GM19043 (cell line): ENCODE measurements around the gene CACNG4.
"Not testable (repeated sequence)": the region's sequence is repeated elsewhere in the genome, so short reads cannot be mapped to it uniquely, and the experiment has no call there.

Experiments used
- ATAC-seq: cut with Tn5 transposase; IDR thresholded peaks from one replicate; pipeline ENCODE4 v1.9.1; 2021; ENCODE audit warnings: low read depth; ENCODE audit not compliant: unreplicated experiment

CACNG4 gene

DNA sequence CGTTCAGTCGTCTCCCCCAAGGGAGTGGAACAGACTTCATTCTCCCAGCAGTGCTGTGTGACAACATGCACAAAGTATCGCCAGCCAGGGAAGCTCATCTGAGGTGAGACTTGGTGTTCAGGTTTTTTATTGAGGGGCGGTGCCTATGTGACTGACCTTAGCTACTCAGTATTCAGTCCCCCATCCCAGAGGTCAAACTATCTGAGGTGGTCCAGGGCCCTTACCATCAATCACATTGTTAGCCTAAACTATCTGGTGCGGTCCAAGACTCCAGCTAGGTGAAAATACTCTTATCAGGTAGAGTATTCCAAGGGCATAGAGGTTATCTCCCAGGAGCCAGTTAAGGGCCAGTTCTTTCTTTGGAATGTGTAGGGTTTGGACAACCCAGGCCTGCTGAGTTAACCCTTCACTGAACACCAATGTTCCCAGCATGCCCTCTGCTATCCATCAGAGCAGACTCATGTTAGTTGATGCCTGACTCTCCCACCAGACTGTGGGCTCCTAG lies 74.4 kb downstream of the CACNG4 start:
- ATAC-seq, result no peak

GRCh38 chr17:67040652-67041051 lies 76.1 kb downstream of the CACNG4 start:
- ATAC-seq, result no peak

DNA sequence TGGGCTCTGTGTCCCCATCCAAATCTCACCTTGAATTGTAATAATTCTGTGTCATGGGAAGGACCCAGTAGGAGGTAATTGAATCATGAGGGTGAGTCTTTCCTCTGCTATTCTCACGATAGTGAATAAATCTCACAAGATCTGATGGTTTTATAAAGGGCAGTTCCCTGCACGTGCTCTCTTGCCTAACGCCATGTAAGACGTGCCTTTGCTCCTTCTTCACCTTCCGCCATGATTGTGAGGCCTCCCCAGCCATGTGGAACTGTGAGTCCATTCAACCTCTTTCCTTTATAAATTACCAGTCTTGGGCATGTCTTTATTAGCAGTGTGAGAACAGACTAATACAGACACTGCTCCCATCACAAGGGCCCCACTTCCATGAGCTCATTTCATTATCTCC lies 76.6 kb downstream of the CACNG4 start:
- ATAC-seq, result not testable (repeated sequence)

GRCh38 chr17:67041531-67041930 lies 77.0 kb downstream of the CACNG4 start:
- no peak for ATAC-seq

- ATAC-seq, result no peak
Measured at GRCh38 chr17:67041941-67042899, 77.7 kb downstream of the CACNG4 start.

DNA sequence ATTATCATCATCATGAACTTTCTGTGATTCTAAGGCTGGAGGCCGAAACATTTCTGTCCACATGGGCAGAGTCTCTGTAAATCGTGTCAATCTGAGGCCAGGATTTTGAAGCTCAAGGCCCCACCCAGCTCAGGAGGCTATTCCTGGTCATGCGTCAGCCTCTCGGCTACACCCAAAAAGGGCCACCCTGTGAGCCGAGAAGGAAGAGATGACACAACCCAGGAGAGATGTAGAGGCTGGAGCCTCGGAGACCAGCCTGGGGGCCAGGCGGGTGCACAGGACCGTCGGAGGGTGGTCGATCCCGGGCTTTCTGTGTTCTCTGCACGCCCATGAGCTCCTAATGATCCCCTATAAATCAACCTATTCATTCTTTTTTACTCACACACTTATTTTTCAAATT lies 78.8 kb downstream of the CACNG4 start:
- no peak for ATAC-seq

- no peak for ATAC-seq
Measured at GRCh38 chr17:67044016-67044772, 79.7 kb downstream of the CACNG4 start, which contains the start of gene CACNG1. TSS of gene CACNG1 (plus strand) at chr17:67044554. CDS start at chr17:67044661, 107 bp downstream.

DNA sequence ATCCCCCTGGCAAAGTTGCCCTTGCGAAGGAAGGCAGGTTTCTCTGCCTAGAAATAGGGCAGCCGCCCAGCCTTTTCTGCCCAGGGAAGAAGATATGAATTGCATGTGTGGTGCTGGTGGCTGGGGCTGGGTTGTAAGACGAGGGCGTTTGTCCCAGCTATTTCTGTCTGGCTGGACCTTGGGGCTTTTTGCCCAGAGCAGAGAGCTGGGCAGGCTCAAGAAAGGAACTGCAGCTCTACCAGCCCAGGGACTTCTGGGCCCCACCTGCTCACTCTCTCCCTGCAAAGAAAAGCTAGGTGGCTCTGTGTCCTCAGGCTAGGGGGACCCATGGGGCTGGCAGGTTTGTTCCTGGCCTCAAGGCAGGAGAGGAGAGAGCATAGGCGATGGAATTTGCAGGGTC lies 80.4 kb downstream of the CACNG4 start:
- no peak for ATAC-seq

GRCh38 chr17:67046398-67046797 lies 81.9 kb downstream of the CACNG4 start:
- no peak for ATAC-seq

DNA sequence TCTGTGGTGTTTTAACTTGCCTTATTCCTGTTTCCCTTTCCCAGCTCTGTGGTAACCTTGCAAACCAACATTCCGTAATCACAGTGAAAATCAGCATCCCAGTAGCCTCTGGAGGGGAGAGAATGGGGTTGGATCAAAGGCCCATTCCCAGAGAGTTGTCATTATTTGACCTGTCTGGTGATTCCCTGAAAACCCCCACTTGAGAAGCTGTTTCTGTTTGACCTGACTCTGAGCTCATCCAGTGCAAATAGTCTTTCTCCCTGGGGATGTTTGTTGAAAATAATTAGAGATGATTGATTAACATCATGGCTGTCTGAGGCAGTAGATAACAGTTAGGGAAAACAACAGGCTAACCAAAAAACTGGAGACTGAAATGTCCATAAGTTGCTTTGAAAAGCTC lies 82.9 kb downstream of the CACNG4 start:
- no peak for ATAC-seq

DNA sequence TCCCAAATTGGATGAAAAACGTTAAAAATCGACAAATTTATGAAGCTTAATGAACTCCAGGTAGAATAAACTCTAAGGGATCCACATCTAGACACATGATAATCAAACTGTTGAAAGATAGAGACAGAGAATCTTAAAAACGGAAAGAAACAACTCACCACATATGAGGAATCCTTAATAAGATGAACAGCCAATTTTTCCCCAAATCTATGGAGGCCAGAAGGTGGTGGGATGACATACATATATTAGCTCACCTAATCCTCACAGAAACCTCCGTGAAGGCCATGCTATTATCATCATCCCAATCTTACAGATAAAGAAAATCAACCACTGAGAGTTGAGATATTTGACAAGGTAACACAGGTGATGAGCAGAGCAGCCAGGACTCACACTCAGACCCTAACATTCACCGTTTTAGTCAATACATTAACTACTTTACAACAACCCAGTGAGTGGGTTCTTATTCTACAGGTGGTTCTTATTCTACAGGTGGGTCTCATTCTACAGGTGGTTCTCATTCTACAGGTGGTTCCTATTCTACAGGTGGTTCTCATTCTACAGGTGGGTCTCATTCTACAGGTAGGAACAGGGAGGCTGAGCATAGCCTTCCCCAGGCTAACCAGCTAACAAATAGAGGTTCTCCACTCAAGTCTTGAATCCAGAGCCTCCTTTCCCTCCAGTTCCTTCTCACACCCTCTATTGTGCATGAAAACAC lies 84.7 kb downstream of the CACNG4 start:
- ATAC-seq, result no peak

- ATAC-seq, result no peak
Measured at GRCh38 chr17:67050066-67050465, 85.6 kb downstream of the CACNG4 start.

DNA sequence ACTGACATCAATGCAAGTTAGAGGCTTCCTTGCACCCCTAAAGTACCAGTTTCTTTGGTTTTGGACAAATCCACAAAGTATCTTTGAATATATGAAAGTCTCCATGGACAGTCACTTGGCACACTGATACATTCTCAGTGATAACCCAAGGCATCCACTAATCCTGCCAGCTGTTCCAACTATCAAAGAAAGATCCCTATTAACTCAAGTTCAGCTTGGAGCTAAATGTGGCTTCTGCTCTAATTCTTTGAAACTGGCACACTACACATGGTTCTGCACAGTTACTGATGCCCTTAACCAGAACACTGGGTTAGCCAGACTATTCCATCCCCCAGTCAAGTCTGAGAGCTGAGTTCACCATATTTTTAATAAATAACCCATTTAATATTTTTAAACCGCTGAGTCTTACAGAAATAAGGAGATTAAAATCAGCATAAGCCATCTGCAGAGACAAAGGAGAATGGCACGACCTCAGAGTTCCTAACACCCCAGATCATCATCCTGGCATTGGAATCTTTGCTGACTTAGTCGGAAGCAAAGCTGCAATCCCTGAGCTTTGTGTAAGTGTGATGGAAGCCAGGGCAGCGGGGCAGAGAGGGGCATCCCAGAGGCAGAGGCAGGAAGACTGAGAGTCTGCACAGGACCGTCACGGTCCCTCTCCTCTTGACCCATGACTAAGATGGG lies 86.1 kb downstream of the CACNG4 start:
- no peak for ATAC-seq

GRCh38 chr17:67051155-67051538 lies 86.6 kb downstream of the CACNG4 start:
- no peak for ATAC-seq

- no peak for ATAC-seq
Measured at GRCh38 chr17:67051837-67052236, 87.3 kb downstream of the CACNG4 start.

DNA sequence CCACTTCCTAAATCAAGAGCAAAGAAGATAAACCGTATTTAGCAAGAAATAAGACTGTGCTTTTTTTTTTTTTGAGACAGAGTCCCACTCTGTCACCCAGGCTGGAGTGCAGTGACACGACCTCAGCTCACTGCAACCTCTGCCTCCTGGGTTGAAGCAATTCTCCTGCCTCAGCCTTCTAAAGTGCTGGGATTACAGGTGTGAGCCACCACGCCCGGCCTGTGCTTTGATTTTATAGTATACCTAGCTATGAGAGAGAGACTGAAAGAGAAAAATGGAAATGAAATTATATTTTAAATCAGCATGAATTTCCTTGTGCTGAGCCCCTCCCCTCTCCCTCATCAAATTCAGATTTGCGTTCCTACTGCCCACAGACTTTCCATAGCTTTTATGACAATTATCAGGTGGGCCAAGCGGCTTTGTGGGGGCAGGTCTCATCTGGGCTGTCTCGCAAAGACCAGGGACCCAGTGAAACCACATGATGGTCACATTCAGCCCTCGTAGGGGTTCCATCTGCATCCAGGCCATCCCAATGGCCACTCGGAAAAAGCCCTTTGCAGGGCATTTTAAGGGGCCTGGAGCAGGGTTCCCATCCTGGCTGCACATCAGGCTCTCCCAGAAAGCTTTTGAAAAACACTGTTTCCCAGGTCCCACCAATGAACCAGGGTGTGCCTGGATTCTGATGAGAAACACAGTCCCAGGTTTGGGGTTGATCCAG lies 88.4 kb downstream of the CACNG4 start:
- no peak for ATAC-seq

DNA sequence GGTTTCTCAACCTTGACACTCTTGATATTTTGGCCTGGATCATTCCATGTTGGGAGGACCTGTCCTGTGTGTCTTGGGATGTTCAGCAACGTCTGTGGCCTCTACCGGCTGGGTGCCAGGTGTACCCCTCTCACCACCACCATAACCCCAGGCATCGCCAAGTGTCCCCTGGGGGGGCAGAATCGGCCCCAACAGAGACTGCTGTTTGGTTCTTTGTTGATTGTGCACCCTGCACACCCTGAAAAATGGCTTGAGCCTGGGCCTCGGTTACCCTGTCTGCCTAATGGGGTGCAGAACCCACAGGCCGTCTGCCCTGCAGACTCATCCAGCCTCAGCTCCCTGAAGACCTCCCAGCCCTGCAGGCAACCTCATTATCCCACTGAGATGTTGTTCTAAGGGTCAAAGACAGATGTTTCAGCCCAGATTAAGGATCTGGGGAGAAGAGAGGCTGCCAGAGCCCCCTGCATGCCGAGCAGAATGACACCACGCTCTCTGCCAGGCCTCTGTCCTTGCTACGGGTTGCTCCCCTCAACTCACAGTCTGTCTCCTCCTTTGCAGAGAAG lies 89.0 kb downstream of the CACNG4 start:
- ATAC-seq, result no peak

DNA sequence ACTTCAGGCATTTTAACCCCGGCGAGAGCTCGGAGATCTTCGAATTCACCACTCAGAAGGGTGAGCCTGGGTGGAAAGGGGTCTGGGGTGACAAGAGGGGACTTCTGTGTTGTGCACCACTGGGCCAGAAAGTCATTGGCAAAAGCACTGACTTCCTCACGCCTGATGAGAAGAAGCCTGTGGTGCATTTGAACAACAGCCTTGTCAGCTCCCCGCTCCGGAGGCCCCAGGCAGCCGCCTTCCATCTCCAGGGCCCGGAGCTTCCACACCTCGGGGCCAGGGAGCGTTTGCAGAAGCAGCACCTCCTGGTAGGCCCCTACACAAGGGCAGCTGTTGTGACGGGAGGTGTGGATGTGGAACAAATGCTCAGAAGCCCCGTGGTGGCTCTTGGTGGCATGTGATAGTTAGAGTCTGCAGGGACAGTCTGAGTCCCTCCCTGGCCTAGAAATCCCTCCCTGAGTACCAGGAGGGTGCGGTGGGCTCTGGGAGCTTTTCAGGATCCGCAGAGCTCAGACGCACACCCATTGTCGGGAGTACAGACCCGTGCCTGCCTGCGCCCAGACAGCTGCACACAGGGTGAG lies 89.6 kb downstream of the CACNG4 start:
- no peak for ATAC-seq

GRCh38 chr17:67054608-67055007 lies 90.1 kb downstream of the CACNG4 start:
- ATAC-seq, result no peak
